GM23248 (cell line): Measurements from ENCODE around the gene ASB2.

ENCODE experiments used
- EZH2 ChIP-seq: fragments of 200-600 bp; sonication (generic); IDR thresholded peaks from 2 replicates; pipeline ENCODE4 v1.6.1; 2018; ENCODE audit warnings: antibody characterized with exemption, mild to moderate bottlenecking; ENCODE audit not compliant: insufficient read depth, poor library complexity, severe bottlenecking
- EZH2phosphoT487 ChIP-seq: fragments of 200-600 bp; sonication (generic); IDR thresholded peaks from 2 replicates; pipeline ENCODE4 v1.6.1; 2018; ENCODE audit warnings: antibody characterized with exemption, moderate library complexity, mild to moderate bottlenecking, low read depth; ENCODE audit not compliant: insufficient read depth

DNA sequence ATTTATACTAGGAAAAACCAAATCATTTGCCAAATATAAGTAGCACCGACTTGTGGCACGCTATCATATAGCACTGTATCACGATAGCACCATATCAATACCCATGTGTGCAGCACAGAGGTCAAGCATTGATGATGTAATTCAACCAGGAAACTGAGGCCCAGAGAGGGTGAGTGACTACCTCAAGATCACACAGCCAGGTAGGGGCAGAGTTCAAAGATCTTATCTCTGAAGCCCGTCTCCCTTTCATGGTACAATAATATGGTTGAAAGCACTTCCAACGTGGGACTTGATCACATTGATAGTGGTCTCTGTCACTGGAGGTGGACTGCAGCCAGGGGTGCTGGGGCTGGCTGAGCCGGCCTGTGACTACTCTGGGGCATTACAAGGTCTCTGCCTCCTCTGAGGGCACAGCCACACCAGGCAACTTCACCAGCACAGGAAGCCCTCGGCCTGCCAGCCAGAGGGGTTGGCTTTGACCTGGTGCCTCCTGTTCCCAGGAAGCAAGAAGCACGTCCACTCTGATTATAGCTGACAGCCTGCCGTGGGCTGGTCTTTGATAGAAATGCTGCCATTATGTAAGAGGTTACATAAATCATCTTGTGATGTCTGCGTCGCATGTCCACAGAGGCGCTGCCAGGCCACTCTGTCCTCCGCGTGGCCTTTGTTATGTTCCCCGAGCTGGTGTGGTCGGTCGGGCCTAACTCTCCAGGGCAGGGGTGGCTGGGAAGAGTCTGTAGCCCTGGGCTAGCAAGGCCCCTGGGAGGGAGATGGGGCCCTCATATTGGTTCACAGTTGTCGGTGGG is 55.2 kb downstream of the ASB2 start:
- no peak for TF ChIP-seq EZH2
- no peak for TF ChIP-seq EZH2phosphoT487
